Measurements from ENCODE around the gene LMOD2. TPM values are rescaled to one million over a fixed set of nuclear protein-coding genes. Genes with fewer than 3 reads are reported as not detected.

LMOD2 gene
- total RNA-seq, 1 experiment from 2014 or later = not detected

GRCh38 chr7:123662755-123663154 lies 7.1 kb downstream of the LMOD2 start:
- TF ChIP-seq CTCF (IDR thresholded peaks at IDR 0.05; ENCODE audit: unreplicated experiment) = no peak
- CTCF ChIA-PET = interaction anchor here (0.7 kb wide), 1 partner anchor 11 kb away, joined by 5 read pairs; no protein-coding TSS in a partner anchor
- Mint-ChIP-seq H3K4me1 (ENCODE audit: insufficient read depth, unreplicated experiment) (no peaks in the 10 kb centered on the region), H3K9me3 (ENCODE audit: unreplicated experiment) (no peaks in the 10 kb centered on the region), H3K27me3 (ENCODE audit: insufficient read depth, unreplicated experiment) (no peaks in the 10 kb centered on the region), H3K27ac (ENCODE audit: low read depth, unreplicated experiment) (no peak overlapping the region), H3K4me3 (ENCODE audit: unreplicated experiment) (no peak overlapping the region), H3K36me3 (ENCODE audit: insufficient read depth, unreplicated experiment) (no peaks in the 10 kb centered on the region)
- DNase-seq (ENCODE audit: unreplicated experiment) = no peak
- POLR2A ChIA-PET = interaction anchor here (0.7 to 1.3 kb wide), 2 partner anchors 12 to 86 kb away, joined by 3 to 4 read pairs; partner anchors contain the start of gene WASL
- intact Hi-C loops (cut with micrococcal nuclease) = no loop called here
- BruUV-seq (replicated peaks) = no TSS peak

GRCh38 chr7:123663200-123663599 lies 7.5 kb downstream of the LMOD2 start:
- intact Hi-C loops (cut with micrococcal nuclease) = no loop called here
- no peaks in the 10 kb centered on the region for H3K36me3 Mint-ChIP-seq (ENCODE audit: insufficient read depth, unreplicated experiment)
- POLR2A ChIA-PET = interaction anchor here (1.3 kb wide), 1 partner anchor 12 kb away, joined by 3 read pairs; no protein-coding TSS in a partner anchor
- no TSS peak for BruUV-seq (replicated peaks)
- CTCF ChIA-PET = interaction anchor here (0.7 kb wide), 1 partner anchor 10 kb away, joined by 5 read pairs; no protein-coding TSS in a partner anchor
- H3K9me3 Mint-ChIP-seq (ENCODE audit: unreplicated experiment) = no peaks in the 10 kb centered on the region
- TF ChIP-seq CTCF (IDR thresholded peaks at IDR 0.05; ENCODE audit: unreplicated experiment) = no peak
- no peak overlapping the region for H3K27ac Mint-ChIP-seq (ENCODE audit: low read depth, unreplicated experiment)
- no peak overlapping the region for H3K4me3 Mint-ChIP-seq (ENCODE audit: unreplicated experiment)
- H3K4me1 Mint-ChIP-seq (ENCODE audit: insufficient read depth, unreplicated experiment) = no peaks in the 10 kb centered on the region
- DNase-seq (ENCODE audit: unreplicated experiment) = no peak
- no peaks in the 10 kb centered on the region for H3K27me3 Mint-ChIP-seq (ENCODE audit: insufficient read depth, unreplicated experiment)

- CTCF ChIA-PET = interaction anchor here (0.6 to 1.7 kb wide), 4 partner anchors 9 to 1572 kb away, joined by 3 to 7 read pairs (median 4); no protein-coding TSS in a partner anchor
- H3K9me3 Mint-ChIP-seq (ENCODE audit: unreplicated experiment) = no peaks in the 10 kb centered on the region
- H3K4me1 Mint-ChIP-seq (ENCODE audit: insufficient read depth, unreplicated experiment) = no peaks in the 10 kb centered on the region
- no peaks in the 10 kb centered on the region for H3K27me3 Mint-ChIP-seq (ENCODE audit: insufficient read depth, unreplicated experiment)
- H3K27ac Mint-ChIP-seq (ENCODE audit: low read depth, unreplicated experiment) = no peak overlapping the region
- no peak for DNase-seq (ENCODE audit: unreplicated experiment)
- TF ChIP-seq CTCF (IDR thresholded peaks at IDR 0.05; ENCODE audit: unreplicated experiment) = no peak
- H3K36me3 Mint-ChIP-seq (ENCODE audit: insufficient read depth, unreplicated experiment) = no peaks in the 10 kb centered on the region
- no peak overlapping the region for H3K4me3 Mint-ChIP-seq (ENCODE audit: unreplicated experiment)
- POLR2A ChIA-PET = interaction anchor here (0.7 to 1.6 kb wide), 5 partner anchors 9 to 104 kb away, joined by 3 to 7 read pairs (median 3); no protein-coding TSS in a partner anchor
- intact Hi-C loops (cut with micrococcal nuclease) = no loop called here
- BruUV-seq (replicated peaks) = no TSS peak
Measured at GRCh38 chr7:123665157-123665556, 9.5 kb downstream of the LMOD2 start.

- no peak overlapping the region for H3K4me3 Mint-ChIP-seq (ENCODE audit: unreplicated experiment)
- ChIA-PET POLR2A (interaction anchor here (0.7 to 1.2 kb wide), 5 partner anchors 9 to 103 kb away, joined by 3 to 7 read pairs (median 3); no protein-coding TSS in a partner anchor), CTCF (interaction anchor here (0.6 to 1.7 kb wide), 4 partner anchors 9 to 114 kb away, joined by 5 to 7 read pairs (median 6); no protein-coding TSS in a partner anchor)
- H3K36me3 Mint-ChIP-seq (ENCODE audit: insufficient read depth, unreplicated experiment) = no peaks in the 10 kb centered on the region
- H3K27ac Mint-ChIP-seq (ENCODE audit: low read depth, unreplicated experiment) = no peak overlapping the region
- no peak for DNase-seq (ENCODE audit: unreplicated experiment)
- no peaks in the 10 kb centered on the region for H3K4me1 Mint-ChIP-seq (ENCODE audit: insufficient read depth, unreplicated experiment)
- no peak for TF ChIP-seq CTCF (IDR thresholded peaks at IDR 0.05; ENCODE audit: unreplicated experiment)
- H3K9me3 Mint-ChIP-seq (ENCODE audit: unreplicated experiment) = no peaks in the 10 kb centered on the region
- H3K27me3 Mint-ChIP-seq (ENCODE audit: insufficient read depth, unreplicated experiment) = no peaks in the 10 kb centered on the region
- no TSS peak for BruUV-seq (replicated peaks)
- intact Hi-C loops (cut with micrococcal nuclease) = no loop called here
Measured at GRCh38 chr7:123665896-123666295, 10.2 kb downstream of the LMOD2 start.

Data from MCF 10A (cell line).